Gastroesophageal sphincter (tissue), 3 donors: ENCODE results near the gene NOP16.

Experiments used
- POLR2A ChIP-seq, 2 donors: fragments of 450-650 bp; IDR thresholded peaks; one replicate each; pipeline ENCODE4 v1.6.1; 2017; ENCODE audit warnings: antibody characterized with exemption in 2 of 2, mild to moderate bottlenecking in 2 of 2, moderate library complexity in 1 of 2
- TF ChIP-seq, protein P1 (sequence below), 4 experiments: fragments of 200-600 bp in 2 of 4; fragments of 450-650 bp in 2 of 4; sonication (generic) in 1 of 4; IDR thresholded peaks; one replicate each; pipeline ENCODE4 v1.5.1; 2017 to 2019; ENCODE audit warnings: antibody characterized with exemption in 4 of 4, mild to moderate bottlenecking in 2 of 4, moderate library complexity in 2 of 4

DNA sequence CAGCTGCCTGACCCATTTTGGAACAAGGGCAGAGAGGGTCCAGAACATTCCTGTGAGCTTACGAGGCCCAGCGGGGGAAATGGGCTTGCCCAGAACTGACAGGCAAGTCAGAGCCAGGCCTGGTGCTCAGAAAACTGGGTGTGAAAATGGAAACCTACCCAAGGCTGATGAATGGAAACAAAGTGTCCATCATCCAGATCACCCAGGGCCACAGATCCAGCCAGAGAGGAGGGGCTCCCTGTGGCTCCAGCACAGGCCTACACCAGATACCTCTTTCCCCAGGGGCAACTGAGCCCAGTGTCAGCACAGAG lies 24.8 kb upstream of the NOP16 start:
- no peak for TF ChIP-seq POLR2A (IDR thresholded peaks at IDR 0.05)
- TF ChIP-seq, protein P1, sequence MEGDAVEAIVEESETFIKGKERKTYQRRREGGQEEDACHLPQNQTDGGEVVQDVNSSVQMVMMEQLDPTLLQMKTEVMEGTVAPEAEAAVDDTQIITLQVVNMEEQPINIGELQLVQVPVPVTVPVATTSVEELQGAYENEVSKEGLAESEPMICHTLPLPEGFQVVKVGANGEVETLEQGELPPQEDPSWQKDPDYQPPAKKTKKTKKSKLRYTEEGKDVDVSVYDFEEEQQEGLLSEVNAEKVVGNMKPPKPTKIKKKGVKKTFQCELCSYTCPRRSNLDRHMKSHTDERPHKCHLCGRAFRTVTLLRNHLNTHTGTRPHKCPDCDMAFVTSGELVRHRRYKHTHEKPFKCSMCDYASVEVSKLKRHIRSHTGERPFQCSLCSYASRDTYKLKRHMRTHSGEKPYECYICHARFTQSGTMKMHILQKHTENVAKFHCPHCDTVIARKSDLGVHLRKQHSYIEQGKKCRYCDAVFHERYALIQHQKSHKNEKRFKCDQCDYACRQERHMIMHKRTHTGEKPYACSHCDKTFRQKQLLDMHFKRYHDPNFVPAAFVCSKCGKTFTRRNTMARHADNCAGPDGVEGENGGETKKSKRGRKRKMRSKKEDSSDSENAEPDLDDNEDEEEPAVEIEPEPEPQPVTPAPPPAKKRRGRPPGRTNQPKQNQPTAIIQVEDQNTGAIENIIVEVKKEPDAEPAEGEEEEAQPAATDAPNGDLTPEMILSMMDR (IDR thresholded peaks at IDR 0.05): no peak
